WERI-Rb-1 (cell line): Measurements from ENCODE around the gene GNLY.
"Not testable (repeated sequence)": the region's sequence is repeated elsewhere in the genome, so short reads cannot be mapped to it uniquely, and the experiment has no call there.

Experiments
- DNase-seq: peaks from one replicate; pipeline ENCODE4 v3.0.0-alpha.2; 2020
- H3K27ac ChIP-seq: fragments of 250-450 bp; sonication (Bioruptor Pico); 2 replicates; pipeline ENCODE4 v1.5.1; 2020; ENCODE audit warnings: mild to moderate bottlenecking, moderate library complexity
- H3K27me3 ChIP-seq: fragments of 250-450 bp; sonication (Bioruptor Pico); 2 replicates; pipeline ENCODE4 v1.5.1; 2021; ENCODE audit warnings: mild to moderate bottlenecking, low read depth, moderate library complexity; ENCODE audit not compliant: insufficient read depth, severe bottlenecking
- H3K36me3 ChIP-seq: fragments of 250-450 bp; sonication (Bioruptor Pico); 2 replicates; pipeline ENCODE4 v1.5.1; 2020; ENCODE audit warnings: mild to moderate bottlenecking, moderate library complexity
- H3K4me3 ChIP-seq: 2 replicates; pipeline ENCODE4 v1.5.1; 2011; ENCODE audit warnings: low read depth, mild to moderate bottlenecking, control low read depth, low read length
- H3K9me3 ChIP-seq: fragments of 250-450 bp; sonication (Bioruptor Pico); 2 replicates; pipeline ENCODE4 v1.5.1; 2021; ENCODE audit warnings: mild to moderate bottlenecking, moderate library complexity; ENCODE audit not compliant: severe bottlenecking
- CTCF ChIP-seq: IDR thresholded peaks from 2 replicates; pipeline ENCODE4 v1.5.1; 2011; ENCODE audit warnings: low read depth, mild to moderate bottlenecking, control low read depth, inconsistent platforms, low read length

The GNLY gene

DNA sequence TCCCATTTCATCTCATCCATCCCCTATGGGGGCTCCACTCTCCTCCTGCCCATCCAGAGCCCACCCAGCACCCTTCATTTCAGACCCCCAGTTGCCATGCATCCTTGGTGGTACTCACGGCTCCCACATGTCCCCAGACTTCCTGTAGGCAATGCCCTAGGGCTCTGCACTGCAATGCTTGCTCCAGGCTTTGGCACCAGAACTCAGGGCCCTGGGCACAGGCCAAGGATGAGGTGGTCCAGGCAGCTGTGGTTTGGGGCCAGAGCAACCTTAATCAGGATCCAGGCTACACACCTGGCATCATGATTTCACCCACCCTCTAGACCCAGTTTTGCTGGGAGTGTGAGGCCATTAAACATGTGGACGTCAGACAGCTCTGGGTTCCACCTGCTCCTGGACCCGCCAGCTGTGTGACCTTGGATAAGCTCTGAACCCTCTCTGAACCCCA is 26.6 kb upstream of the GNLY start:
- no peak for DNase-seq
- H3K36me3 ChIP-seq = no peaks in the 10 kb centered on the region
- H3K27ac ChIP-seq = no peak overlapping the region
- TF ChIP-seq CTCF = no peak
- no peaks in the 10 kb centered on the region for H3K27me3 ChIP-seq
- H3K4me3 ChIP-seq = no peak overlapping the region
- H3K9me3 ChIP-seq = no peaks in the 10 kb centered on the region

- Histone ChIP-seq H3K27me3 (no peaks in the 10 kb centered on the region), H3K9me3 (no peaks in the 10 kb centered on the region), H3K4me3 (no peak within 1 kb of the TSS), H3K36me3 (no peaks in the 10 kb centered on the region), H3K27ac (no peak within 1 kb of the TSS)
- no peak for DNase-seq
- no peak for TF ChIP-seq CTCF
Observed at GRCh38 chr2:85668009-85668856, 25.9 kb upstream of the GNLY start, which contains the start of gene SFTPB. Gene SFTPB, minus strand, starts transcription at chr2:85668199. Its CDS starts 16 bp downstream, at chr2:85668183.

DNA sequence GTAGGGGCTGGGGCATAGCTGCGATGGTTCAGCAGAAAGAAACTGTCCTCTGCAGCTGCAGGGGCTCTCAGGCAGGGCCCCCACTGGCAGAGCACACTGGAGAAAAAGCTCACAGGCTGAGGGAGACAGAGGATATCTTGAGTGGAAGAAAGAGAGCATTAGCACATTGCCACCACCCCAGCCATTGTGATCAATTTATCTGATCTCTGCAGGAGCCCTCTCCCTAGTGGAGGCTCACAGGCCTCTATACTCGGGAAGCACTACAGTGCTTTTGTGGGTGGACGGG is 25.4 kb upstream of the GNLY start:
- TF ChIP-seq CTCF = no peak
- no peak for DNase-seq
- H3K9me3 ChIP-seq = no peaks in the 10 kb centered on the region
- no peaks in the 10 kb centered on the region for H3K36me3 ChIP-seq
- no peak overlapping the region for H3K27ac ChIP-seq
- H3K4me3 ChIP-seq = no peak overlapping the region
- H3K27me3 ChIP-seq = no peaks in the 10 kb centered on the region

DNA sequence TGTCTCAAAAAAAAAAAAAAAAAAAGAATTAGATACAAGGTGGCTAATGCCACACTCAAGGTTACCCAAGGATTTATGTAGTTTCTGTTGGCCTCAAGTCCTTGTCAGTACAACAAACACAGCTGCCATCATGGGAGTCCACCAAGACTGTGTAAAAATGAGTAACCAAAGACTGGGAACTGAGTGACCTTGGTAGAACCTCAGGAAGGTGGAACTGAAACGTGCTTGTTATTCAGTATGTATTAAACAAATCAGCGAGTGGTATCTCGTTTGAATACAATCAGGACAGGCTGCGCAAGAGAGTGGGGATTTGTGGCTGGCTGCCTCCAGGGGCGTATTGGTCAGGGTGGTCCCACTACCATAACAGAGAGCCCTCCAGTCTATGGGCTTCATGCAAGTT is 24.6 kb upstream of the GNLY start:
- no peak for DNase-seq
- no peak for TF ChIP-seq CTCF

GRCh38 chr2:85670416-85670815 is 23.7 kb upstream of the GNLY start:
- not testable (repeated sequence) for DNase-seq, H3K27ac ChIP-seq, H3K36me3 ChIP-seq, H3K27me3 ChIP-seq, H3K9me3 ChIP-seq, H3K4me3 ChIP-seq

More for the DNA sequence above, 24.6 kb upstream of the GNLY start:
- Histone ChIP-seq H3K4me3 (no peak overlapping the region), H3K27me3 (no peaks in the 10 kb centered on the region), H3K36me3 (no peaks in the 10 kb centered on the region), H3K27ac (no peak overlapping the region), H3K9me3 (no peaks in the 10 kb centered on the region)

GRCh38 chr2:85672456-85672855 is 21.7 kb upstream of the GNLY start:
- no peak for DNase-seq
- no peaks in the 10 kb centered on the region for H3K9me3 ChIP-seq
- TF ChIP-seq CTCF = no peak
- H3K27me3 ChIP-seq = no peaks in the 10 kb centered on the region
- H3K36me3 ChIP-seq = no peaks in the 10 kb centered on the region
- H3K4me3 ChIP-seq = no peak overlapping the region
- H3K27ac ChIP-seq = no peak overlapping the region
